ENCODE measurements around the gene ACOT4. TPM values are rescaled to one million over a fixed set of nuclear protein-coding genes. Genes with fewer than 3 reads are reported as not detected.

The ACOT4 gene
- total and polyA plus RNA-seq, 4 donors: 0.60 to 4.2 (median 2.0) TPM

GRCh38 chr14:73613419-73613963 lies 21.8 kb downstream of the ACOT4 start:
- H3K9ac ChIP-seq (ENCODE audit: insufficient read depth in 1 of 2, low read length in 2 of 2): no peak overlapping the region
- WGBS, 2 donors: 50 to 84% methylated on average over 3 of the region's 3 CpGs

GRCh38 chr14:73616831-73617230 lies 25.2 kb downstream of the ACOT4 start:
- no peak for TF ChIP-seq CTCF (IDR thresholded peaks at IDR 0.05; ENCODE audit: control extremely low read depth, extremely low read depth)
- no peaks in the 10 kb centered on the region for H3K27me3 ChIP-seq (ENCODE audit: control insufficient read depth in 3 of 3, insufficient read depth in 3 of 3, low read length in 2 of 3)
- no peak overlapping the region for H3K4me3 ChIP-seq
- no peak overlapping the region for H3K27ac ChIP-seq (ENCODE audit: low read depth in 1 of 2, low read length in 1 of 2)
- no peak for ATAC-seq (ENCODE audit: insufficient read depth, low FRiP score)
- H3K9me3 ChIP-seq (ENCODE audit: control insufficient read depth in 4 of 4, insufficient read depth in 3 of 4, low read length in 3 of 4): no peaks in the 10 kb centered on the region
- peaks cover 0 to 2% (median 0%) of the 10 kb centered on the region in 5 donors for H3K4me1 ChIP-seq (ENCODE audit: control insufficient read depth in 5 of 5, insufficient read depth in 5 of 5, low read length in 5 of 5)
- WGBS, 2 donors: 87 to 91% methylated on average over 4 of the region's 4 CpGs
- H3K36me3 ChIP-seq (ENCODE audit: control insufficient read depth in 4 of 4, insufficient read depth in 4 of 4, low read length in 4 of 4): no peaks in the 10 kb centered on the region
- no peak for DNase-seq
- no peak overlapping the region for H3K9ac ChIP-seq (ENCODE audit: insufficient read depth in 1 of 2, low read length in 2 of 2)

More at GRCh38 chr14:73613419-73613963, 21.8 kb downstream of the ACOT4 start:
- Histone ChIP-seq H3K36me3 (ENCODE audit: control insufficient read depth in 4 of 4, insufficient read depth in 4 of 4, low read length in 4 of 4) (no peaks in the 10 kb centered on the region), H3K27me3 (ENCODE audit: control insufficient read depth in 3 of 3, insufficient read depth in 3 of 3, low read length in 2 of 3) (no peaks in the 10 kb centered on the region), H3K27ac (ENCODE audit: low read depth in 1 of 2, low read length in 1 of 2) (no peak overlapping the region), H3K4me1 (ENCODE audit: control insufficient read depth in 5 of 5, insufficient read depth in 5 of 5, low read length in 5 of 5) (peaks cover 0 to 2% (median 0%) of the 10 kb centered on the region in 5 donors), H3K4me3 (no peak overlapping the region), H3K9me3 (ENCODE audit: control insufficient read depth in 4 of 4, insufficient read depth in 3 of 4, low read length in 3 of 4) (no peaks in the 10 kb centered on the region)
- DNase-seq: no peak
- no peak for TF ChIP-seq CTCF (IDR thresholded peaks at IDR 0.05; ENCODE audit: control extremely low read depth, extremely low read depth)
- ATAC-seq (ENCODE audit: insufficient read depth, low FRiP score): no peak

- H3K36me3 ChIP-seq (ENCODE audit: control insufficient read depth in 4 of 4, insufficient read depth in 4 of 4, low read length in 4 of 4): no peaks in the 10 kb centered on the region
- TF ChIP-seq CTCF (IDR thresholded peaks at IDR 0.05; ENCODE audit: control extremely low read depth, extremely low read depth): no peak
- no peak overlapping the region for H3K9ac ChIP-seq (ENCODE audit: insufficient read depth in 1 of 2, low read length in 2 of 2)
- DNase-seq (no peak), ATAC-seq (ENCODE audit: insufficient read depth, low FRiP score) (no peak)
- no peaks in the 10 kb centered on the region for H3K4me1 ChIP-seq (ENCODE audit: control insufficient read depth in 5 of 5, insufficient read depth in 5 of 5, low read length in 5 of 5)
- no peaks in the 10 kb centered on the region for H3K27me3 ChIP-seq (ENCODE audit: control insufficient read depth in 3 of 3, insufficient read depth in 3 of 3, low read length in 2 of 3)
- H3K27ac ChIP-seq (ENCODE audit: low read depth in 1 of 2, low read length in 1 of 2): no peak overlapping the region
- peaks cover 0 to 2% (median 0%) of the 10 kb centered on the region in 4 donors for H3K9me3 ChIP-seq (ENCODE audit: control insufficient read depth in 4 of 4, insufficient read depth in 3 of 4, low read length in 3 of 4)
- no peak overlapping the region for H3K4me3 ChIP-seq
- WGBS, 2 donors: 70 to 82% methylated on average over 1 of the region's 1 CpG
Observed at GRCh38 chr14:73619524-73619923, 27.9 kb downstream of the ACOT4 start.

GRCh38 chr14:73620268-73620667 lies 28.6 kb downstream of the ACOT4 start:
- ATAC-seq (ENCODE audit: insufficient read depth, low FRiP score): no peak
- Histone ChIP-seq H3K27ac (ENCODE audit: low read depth in 1 of 2, low read length in 1 of 2) (no peak overlapping the region), H3K27me3 (ENCODE audit: control insufficient read depth in 3 of 3, insufficient read depth in 3 of 3, low read length in 2 of 3) (no peaks in the 10 kb centered on the region), H3K4me1 (ENCODE audit: control insufficient read depth in 5 of 5, insufficient read depth in 5 of 5, low read length in 5 of 5) (no peaks in the 10 kb centered on the region), H3K36me3 (ENCODE audit: control insufficient read depth in 4 of 4, insufficient read depth in 4 of 4, low read length in 4 of 4) (no peaks in the 10 kb centered on the region), H3K4me3 (no peak overlapping the region), H3K9me3 (ENCODE audit: control insufficient read depth in 4 of 4, insufficient read depth in 3 of 4, low read length in 3 of 4) (peaks cover 0 to 2% (median 0%) of the 10 kb centered on the region in 4 donors), H3K9ac (ENCODE audit: insufficient read depth in 1 of 2, low read length in 2 of 2) (no peak overlapping the region)
- TF ChIP-seq CTCF (IDR thresholded peaks at IDR 0.05; ENCODE audit: control extremely low read depth, extremely low read depth): no peak
- 84 to 93% methylated on average over 10 of the region's 10 CpGs for WGBS, 2 donors
- no peak for DNase-seq

All from lung (tissue), 12 donors.